Mesothelial cell of epicardium (in vitro differentiated cells): ENCODE data around the gene TRIM14. TPM values are rescaled to one million over a fixed set of nuclear protein-coding genes. Genes with fewer than 3 reads are reported as not detected.
A peak's percentile ranks its signal among the peaks of the same experiment; 100 is the strongest.
"Not testable (repeated sequence)": the region's sequence is repeated elsewhere in the genome, so short reads cannot be mapped to it uniquely, and the experiment has no call there.

Source experiments
- DNase-seq, 2 experiments: peaks; one replicate each; pipeline ENCODE4 v3.0.0; 2021; ENCODE audit warnings: low spot score in 2 of 2; ENCODE audit not compliant: unreplicated experiment in 2 of 2
- H3K27ac Mint-ChIP-seq: 2 replicates; pipeline ENCODE4 v1.8.0; 2021; ENCODE audit warnings: mixed read lengths
- H3K27me3 Mint-ChIP-seq: 2 replicates; pipeline ENCODE4 v1.8.0; 2021; ENCODE audit warnings: low read depth, mixed read lengths
- H3K36me3 Mint-ChIP-seq: 2 replicates; pipeline ENCODE4 v1.8.0; 2021; ENCODE audit warnings: mixed read lengths
- H3K4me1 Mint-ChIP-seq: 2 replicates; pipeline ENCODE4 v1.8.0; 2021; ENCODE audit warnings: mixed read lengths
- H3K4me3 Mint-ChIP-seq: 2 replicates; pipeline ENCODE4 v1.8.0; 2021; ENCODE audit warnings: mild to moderate bottlenecking, moderate library complexity, mixed read lengths
- H3K9me3 Mint-ChIP-seq: 2 replicates; pipeline ENCODE4 v1.8.0; 2021; ENCODE audit warnings: mixed read lengths
- total RNA-seq: library from RNA; stranded (reverse); gene quantifications from 3 replicates; pipeline ENCODE4 v1.2.1, GENCODE V29; 2021
- TF ChIP-seq, protein P1 (sequence below): fragments of 200-600 bp; sonication (generic); IDR thresholded peaks from one replicate; pipeline ENCODE4 v1.5.0; 2021; ENCODE audit warnings: antibody characterized with exemption; ENCODE audit not compliant: unreplicated experiment

Gene TRIM14
- total RNA-seq, 1 donor from 2014 or later, result 10.1 TPM

DNA sequence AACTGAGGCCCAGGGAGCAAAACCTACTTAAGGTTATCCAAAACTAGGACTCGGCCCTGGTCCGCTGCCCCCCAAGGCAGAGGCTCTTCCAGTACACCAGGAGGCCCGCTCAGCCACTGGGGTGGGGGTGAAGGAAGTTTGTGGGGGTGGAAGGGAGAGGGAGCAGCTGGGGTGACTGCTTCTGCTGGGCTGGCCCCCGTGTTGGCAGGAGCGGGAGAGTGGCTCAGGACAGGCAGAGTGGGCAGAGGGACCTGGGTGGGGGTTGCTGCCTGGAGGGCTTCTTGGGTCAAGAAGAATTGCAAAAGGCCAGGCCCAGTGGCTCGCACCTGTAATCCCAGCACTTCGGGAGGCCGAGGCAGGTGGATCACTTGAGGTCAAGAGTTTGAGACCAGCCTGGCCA is 8.2 kb upstream of the TRIM14 start:
- peaks cover 6% of the 10 kb centered on the region for H3K36me3 Mint-ChIP-seq
- H3K27me3 Mint-ChIP-seq, result no peaks in the 10 kb centered on the region
- DNase-seq, result no peak
- no peak overlapping the region for H3K27ac Mint-ChIP-seq
- no peaks in the 10 kb centered on the region for H3K9me3 Mint-ChIP-seq
- no peak overlapping the region for H3K4me3 Mint-ChIP-seq
- no peaks in the 10 kb centered on the region for H3K4me1 Mint-ChIP-seq
- TF ChIP-seq, protein P1, sequence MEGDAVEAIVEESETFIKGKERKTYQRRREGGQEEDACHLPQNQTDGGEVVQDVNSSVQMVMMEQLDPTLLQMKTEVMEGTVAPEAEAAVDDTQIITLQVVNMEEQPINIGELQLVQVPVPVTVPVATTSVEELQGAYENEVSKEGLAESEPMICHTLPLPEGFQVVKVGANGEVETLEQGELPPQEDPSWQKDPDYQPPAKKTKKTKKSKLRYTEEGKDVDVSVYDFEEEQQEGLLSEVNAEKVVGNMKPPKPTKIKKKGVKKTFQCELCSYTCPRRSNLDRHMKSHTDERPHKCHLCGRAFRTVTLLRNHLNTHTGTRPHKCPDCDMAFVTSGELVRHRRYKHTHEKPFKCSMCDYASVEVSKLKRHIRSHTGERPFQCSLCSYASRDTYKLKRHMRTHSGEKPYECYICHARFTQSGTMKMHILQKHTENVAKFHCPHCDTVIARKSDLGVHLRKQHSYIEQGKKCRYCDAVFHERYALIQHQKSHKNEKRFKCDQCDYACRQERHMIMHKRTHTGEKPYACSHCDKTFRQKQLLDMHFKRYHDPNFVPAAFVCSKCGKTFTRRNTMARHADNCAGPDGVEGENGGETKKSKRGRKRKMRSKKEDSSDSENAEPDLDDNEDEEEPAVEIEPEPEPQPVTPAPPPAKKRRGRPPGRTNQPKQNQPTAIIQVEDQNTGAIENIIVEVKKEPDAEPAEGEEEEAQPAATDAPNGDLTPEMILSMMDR, result no peak

DNA sequence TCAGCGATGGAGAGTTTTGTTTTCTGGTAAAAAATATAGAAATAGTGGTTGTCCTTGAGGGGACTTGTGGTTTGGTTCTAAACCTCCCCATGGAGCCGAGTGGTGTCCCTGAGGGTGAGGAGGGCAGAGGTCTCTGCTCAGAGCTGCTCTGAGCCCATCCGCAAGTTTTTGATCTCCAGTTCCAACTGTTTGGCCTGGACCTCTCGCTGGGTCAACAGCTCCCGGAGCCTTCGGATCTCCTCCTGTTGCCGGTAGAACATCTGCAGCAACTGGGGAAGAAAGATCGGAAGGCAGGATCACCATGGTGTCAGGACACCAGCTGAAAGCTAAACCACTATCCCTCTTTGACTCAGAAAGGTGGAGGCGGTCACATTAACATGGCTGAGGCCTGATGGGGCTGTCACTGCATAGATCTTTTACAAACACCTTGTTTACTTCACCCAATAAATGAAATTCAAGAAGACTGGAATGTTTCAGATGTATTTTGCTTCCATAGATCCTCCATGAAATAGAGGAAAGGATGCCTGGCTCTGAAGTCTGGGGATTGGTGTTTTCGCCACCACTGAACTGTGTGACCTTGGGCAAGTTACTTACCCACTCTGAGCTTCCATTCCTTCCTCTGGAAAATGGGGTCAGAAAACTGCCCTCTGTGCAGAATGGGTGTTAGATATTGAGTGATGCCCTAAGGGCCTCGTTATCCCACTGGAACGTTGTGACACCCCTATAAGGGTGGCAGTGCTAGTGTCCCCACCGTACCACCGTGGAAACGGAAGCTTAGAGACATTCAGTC is 5.8 kb upstream of the TRIM14 start:
- Mint-ChIP-seq H3K27me3 (no peaks in the 10 kb centered on the region), H3K36me3 (peaks cover 6% of the 10 kb centered on the region), H3K4me1 (peaks cover 6% of the 10 kb centered on the region), H3K27ac (no peak overlapping the region), H3K9me3 (no peaks in the 10 kb centered on the region), H3K4me3 (no peak overlapping the region)
- no peak for DNase-seq
- TF ChIP-seq, protein P1, result no peak

DNA sequence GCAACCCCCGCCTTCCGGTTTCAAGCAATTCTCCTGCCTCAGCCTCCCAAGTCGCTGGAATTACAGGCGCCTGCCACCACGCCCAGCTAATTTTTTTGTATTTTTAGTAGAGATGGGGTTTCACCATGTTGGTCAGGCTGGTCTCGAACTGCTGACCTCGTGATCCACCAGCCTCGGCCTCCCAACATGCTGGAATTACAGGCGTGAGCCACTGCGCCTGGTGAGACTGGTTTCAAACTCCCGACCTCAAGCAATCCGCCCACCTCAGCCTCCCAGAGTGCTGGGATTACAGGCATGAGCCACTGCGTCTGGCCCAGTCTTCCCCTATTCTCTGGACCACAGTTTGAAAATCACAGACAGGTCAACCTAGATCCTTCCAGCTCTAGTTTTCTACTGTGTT is 5.1 kb upstream of the TRIM14 start:
- not testable (repeated sequence) for H3K4me3 Mint-ChIP-seq, DNase-seq, H3K27me3 Mint-ChIP-seq, H3K27ac Mint-ChIP-seq, H3K9me3 Mint-ChIP-seq, H3K36me3 Mint-ChIP-seq
- H3K4me1 Mint-ChIP-seq, result peaks cover 11% of the 10 kb centered on the region

DNA sequence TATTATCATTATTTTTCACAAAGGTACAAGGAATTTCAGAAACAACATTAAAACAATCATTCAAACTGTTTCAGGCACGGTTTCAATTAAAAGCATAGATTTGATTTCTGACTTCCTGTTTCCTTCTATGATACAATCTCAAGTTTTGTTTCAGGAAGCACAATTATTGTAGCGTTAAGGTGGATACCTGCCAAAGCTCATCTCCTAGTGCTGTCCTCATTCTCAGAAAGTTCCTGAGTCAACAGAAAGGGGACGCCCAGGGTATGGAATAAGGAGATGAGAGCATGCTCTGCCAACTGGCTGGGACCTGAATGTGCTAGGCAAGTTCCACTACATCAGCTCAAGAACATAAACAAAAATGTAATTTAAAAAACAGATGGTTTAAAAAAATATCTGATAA is 2.0 kb upstream of the TRIM14 start:
- DNase-seq, result no peak
- H3K4me3 Mint-ChIP-seq, result no peak overlapping the region
- H3K27ac Mint-ChIP-seq, result no peak overlapping the region
- no peaks in the 10 kb centered on the region for H3K27me3 Mint-ChIP-seq
- TF ChIP-seq, protein P1, result no peak
- H3K36me3 Mint-ChIP-seq, result peaks cover 3% of the 10 kb centered on the region
- no peaks in the 10 kb centered on the region for H3K9me3 Mint-ChIP-seq
- H3K4me1 Mint-ChIP-seq, result peaks cover 15% of the 10 kb centered on the region

DNA sequence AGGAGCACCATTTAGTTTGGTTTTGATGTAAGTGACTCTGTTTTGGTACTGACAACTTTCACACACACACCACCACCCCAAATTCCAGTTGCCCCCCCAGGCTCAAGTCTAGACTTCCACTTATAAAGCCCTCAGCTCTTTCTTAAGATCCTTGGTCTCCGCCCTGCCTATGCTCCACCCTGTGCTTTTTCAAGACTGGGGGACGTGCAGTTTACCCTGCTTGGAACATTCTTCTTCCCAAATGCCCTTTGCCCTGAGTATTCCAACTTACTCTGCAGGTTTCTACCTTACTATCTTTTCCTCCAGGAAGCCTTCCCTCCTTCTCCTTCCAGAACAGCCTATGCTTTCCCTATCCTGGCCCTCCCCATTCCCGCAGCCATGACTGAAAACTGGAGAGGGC is 1.5 kb upstream of the TRIM14 start:
- H3K27ac Mint-ChIP-seq, result peak overlapping the region; percentile 54
- H3K9me3 Mint-ChIP-seq, result no peaks in the 10 kb centered on the region
- H3K4me1 Mint-ChIP-seq, result peaks cover 15% of the 10 kb centered on the region
- no peaks in the 10 kb centered on the region for H3K27me3 Mint-ChIP-seq
- no peak for DNase-seq
- TF ChIP-seq, protein P1, result no peak
- H3K36me3 Mint-ChIP-seq, result peaks cover 3% of the 10 kb centered on the region
- peak overlapping the region; percentile 47 for H3K4me3 Mint-ChIP-seq

DNA sequence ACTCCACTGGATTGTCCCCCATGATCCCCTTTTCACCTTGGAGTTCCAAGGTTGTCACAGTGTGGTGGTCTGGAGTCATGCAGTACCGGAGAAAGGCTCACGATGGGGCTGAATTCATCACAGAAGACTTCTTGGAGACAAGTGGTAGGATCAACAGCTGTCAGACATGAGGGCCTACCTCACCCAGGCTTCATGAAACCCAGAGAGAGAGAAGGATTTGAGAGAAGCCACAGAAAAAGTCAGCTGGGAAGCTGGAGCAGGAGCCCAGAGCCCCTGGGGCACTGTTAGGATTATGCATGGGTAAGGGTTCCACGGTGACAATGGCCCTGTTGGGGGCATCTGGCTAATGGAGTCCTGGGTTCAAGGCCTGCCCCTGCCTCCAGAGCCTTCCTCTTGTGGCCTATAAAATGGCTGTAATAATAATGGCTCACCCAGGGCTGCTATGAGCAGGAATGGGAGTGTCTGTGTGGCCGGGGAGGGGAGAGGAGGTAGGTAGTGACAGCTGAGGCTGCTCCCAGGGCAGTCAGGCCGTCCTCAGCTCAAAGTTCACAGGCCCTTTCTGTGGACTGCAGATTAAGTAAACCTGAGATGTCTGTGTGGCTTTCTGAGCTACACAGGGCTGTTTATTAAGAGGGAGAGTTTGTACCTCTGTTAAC is 910 bp downstream of the TRIM14 start:
- Mint-ChIP-seq H3K27ac (no peak overlapping the region), H3K36me3 (no peaks in the 10 kb centered on the region), H3K4me1 (peaks cover 15% of the 10 kb centered on the region), H3K9me3 (no peaks in the 10 kb centered on the region), H3K27me3 (no peaks in the 10 kb centered on the region), H3K4me3 (peak overlapping the region; percentile 64)
- no peak for DNase-seq
- TF ChIP-seq, protein P1, result no peak

DNA sequence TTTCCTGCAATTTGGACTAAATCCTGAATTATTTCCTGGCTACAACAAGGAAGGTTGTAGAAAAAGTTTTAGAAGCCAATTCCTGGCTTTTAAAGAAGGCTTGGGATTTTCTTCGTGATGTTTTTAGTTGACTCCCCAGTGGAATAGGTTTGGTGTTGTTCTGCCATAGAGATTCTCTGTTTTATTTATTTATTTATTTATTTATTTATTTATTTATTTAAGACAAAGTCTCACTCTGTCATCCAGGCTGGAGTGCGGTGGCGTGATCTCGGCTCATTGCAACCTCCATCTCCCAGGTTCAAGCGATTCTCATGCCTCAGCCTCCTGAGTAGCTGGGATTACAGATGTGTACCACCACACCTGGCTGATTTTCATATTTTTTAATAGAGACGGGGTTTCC is 1.9 kb downstream of the TRIM14 start:
- not testable (repeated sequence) for H3K9me3 Mint-ChIP-seq, H3K4me3 Mint-ChIP-seq

More for the DNA sequence above, 1.9 kb downstream of the TRIM14 start:
- H3K27ac Mint-ChIP-seq, H3K27me3 Mint-ChIP-seq, H3K36me3 Mint-ChIP-seq, DNase-seq: not testable (repeated sequence)
- peaks cover 15% of the 10 kb centered on the region for H3K4me1 Mint-ChIP-seq
